WTC11 (cell line): ENCODE results near the gene FMNL1. TPM values are rescaled to one million over a fixed set of nuclear protein-coding genes. Genes with fewer than 3 reads are reported as not detected.
A peak's percentile ranks its signal among the peaks of the same experiment; 100 is the strongest.
"Not testable (repeated sequence)": the region's sequence is repeated elsewhere in the genome, so short reads cannot be mapped to it uniquely, and the experiment has no call there.

ENCODE experiments used
- ATAC-seq: fragments of 200-7000 bp; cut with Tn5 transposase; 2 replicates; pipeline ENCODE4 v1.10.0; 2021; ENCODE audit warnings: mild to moderate bottlenecking, moderate library complexity
- CTCF ChIA-PET: fragments of 300-600 bp; sonication (Branson Sonifier 250); formaldehyde crosslinking; loops from one replicate; lab custom pipeline; 2021; ENCODE audit warnings: antibody characterized with exemption; lab: Charles Lee
- POLR2A ChIA-PET: fragments of 350-600 bp; sonication (Branson Sonifier 250); formaldehyde crosslinking; loops from one replicate; lab custom pipeline; 2021; ENCODE audit warnings: antibody characterized with exemption; lab: Charles Lee
- DNase-seq: peaks from one replicate; pipeline ENCODE4 v3.0.0; 2021; ENCODE audit warnings: low spot score
- H3K27ac Mint-ChIP-seq: 2 replicates; pipeline ENCODE4 v1.8.0; 2021; ENCODE audit warnings: mixed read lengths
- H3K27me3 Mint-ChIP-seq: 2 replicates; pipeline ENCODE4 v1.8.0; 2021; ENCODE audit warnings: low read depth, mild to moderate bottlenecking, moderate library complexity, mixed read lengths
- H3K36me3 Mint-ChIP-seq: 2 replicates; pipeline ENCODE4 v1.8.0; 2021; ENCODE audit warnings: mixed read lengths
- H3K4me1 Mint-ChIP-seq: 2 replicates; pipeline ENCODE4 v1.8.0; 2022; ENCODE audit warnings: mixed read lengths
- H3K4me3 Mint-ChIP-seq: 2 replicates; pipeline ENCODE4 v1.8.0; 2021; ENCODE audit warnings: mild to moderate bottlenecking, moderate library complexity, mixed read lengths
- H3K9me3 Mint-ChIP-seq: 2 replicates; pipeline ENCODE4 v1.8.0; 2021; ENCODE audit warnings: mixed read lengths
- CBFB ChIP-seq: sonication (generic); formaldehyde crosslinking; IDR thresholded peaks from 2 replicates; pipeline ENCODE4 v1.8.1; 2022; ENCODE audit warnings: mild to moderate bottlenecking, low read depth, missing genetic modification reagents
- GABPB1 ChIP-seq: sonication (generic); formaldehyde crosslinking; IDR thresholded peaks from 2 replicates; pipeline ENCODE4 v1.8.1; 2023; ENCODE audit warnings: mild to moderate bottlenecking, missing genetic modification reagents
- RELA ChIP-seq: sonication (generic); formaldehyde crosslinking; IDR thresholded peaks from 2 replicates; pipeline ENCODE4 v1.8.1; 2022; ENCODE audit warnings: missing genetic modification reagents, mild to moderate bottlenecking, borderline replicate concordance
- ZNF416 ChIP-seq: fragments of 250-450 bp; sonication (Bioruptor Pico); IDR thresholded peaks from 2 replicates; pipeline ENCODE4 v1.9.0; 2021; ENCODE audit warnings: mild to moderate bottlenecking, inconsistent platforms
- total RNA-seq: library from RNA; stranded (reverse); gene quantifications from 3 replicates; pipeline ENCODE4 v1.2.3, GENCODE V29; 2021
- TF ChIP-seq, protein P1 (sequence below): sonication (generic); formaldehyde crosslinking; conservative IDR thresholded peaks from 2 replicates; pipeline ENCODE4 v1.8.1; 2023; ENCODE audit warnings: mild to moderate bottlenecking, low read depth, missing genetic modification reagents, moderate library complexity
- TF ChIP-seq, protein P2 (sequence below): sonication (generic); formaldehyde crosslinking; IDR thresholded peaks from 2 replicates; pipeline ENCODE4 v1.8.1; 2023; ENCODE audit warnings: mild to moderate bottlenecking, missing genetic modification reagents, moderate library complexity
- TF ChIP-seq, protein P3 (sequence below): sonication (generic); formaldehyde crosslinking; IDR thresholded peaks from 2 replicates; pipeline ENCODE4 v1.8.0; 2022; ENCODE audit warnings: mild to moderate bottlenecking, missing genetic modification reagents
- TF ChIP-seq, protein P4 (sequence below): sonication (generic); formaldehyde crosslinking; IDR thresholded peaks from 2 replicates; pipeline ENCODE4 v1.8.1; 2023; ENCODE audit warnings: mild to moderate bottlenecking, missing genetic modification reagents, moderate library complexity
- TF ChIP-seq, protein P5 (sequence below): sonication (generic); formaldehyde crosslinking; IDR thresholded peaks from 2 replicates; pipeline ENCODE4 v1.8.0; 2022; ENCODE audit warnings: mild to moderate bottlenecking, missing genetic modification reagents
- TF ChIP-seq, protein P6 (sequence below): fragments of 200-600 bp; IDR thresholded peaks from 2 replicates; pipeline ENCODE4 v1.8.0; 2022; ENCODE audit warnings: antibody characterized with exemption

Gene FMNL1
- total RNA-seq, 1 experiment from 2014 or later: 5.3 TPM

DNA sequence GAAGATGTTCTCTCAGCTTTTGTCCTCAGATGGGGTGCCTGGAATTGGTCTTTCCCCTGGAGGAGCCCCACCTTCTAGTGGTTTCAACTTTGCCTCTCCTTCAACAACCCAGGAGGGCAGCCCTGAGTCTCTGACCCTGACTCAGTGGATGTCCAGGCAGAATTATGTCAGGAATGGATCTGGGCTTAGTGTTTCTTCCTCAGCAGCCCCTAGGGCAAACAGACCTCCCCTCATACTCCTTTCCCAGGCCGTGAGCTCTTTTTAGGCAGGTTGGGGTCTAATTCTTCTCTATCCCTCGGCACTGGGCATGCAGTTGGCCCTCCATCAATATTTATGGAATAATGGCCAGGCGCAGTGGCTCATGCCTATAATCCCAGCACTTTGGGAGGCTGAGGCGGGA lies 20.2 kb upstream of the FMNL1 start (continued):
- TF ChIP-seq, protein P1, sequence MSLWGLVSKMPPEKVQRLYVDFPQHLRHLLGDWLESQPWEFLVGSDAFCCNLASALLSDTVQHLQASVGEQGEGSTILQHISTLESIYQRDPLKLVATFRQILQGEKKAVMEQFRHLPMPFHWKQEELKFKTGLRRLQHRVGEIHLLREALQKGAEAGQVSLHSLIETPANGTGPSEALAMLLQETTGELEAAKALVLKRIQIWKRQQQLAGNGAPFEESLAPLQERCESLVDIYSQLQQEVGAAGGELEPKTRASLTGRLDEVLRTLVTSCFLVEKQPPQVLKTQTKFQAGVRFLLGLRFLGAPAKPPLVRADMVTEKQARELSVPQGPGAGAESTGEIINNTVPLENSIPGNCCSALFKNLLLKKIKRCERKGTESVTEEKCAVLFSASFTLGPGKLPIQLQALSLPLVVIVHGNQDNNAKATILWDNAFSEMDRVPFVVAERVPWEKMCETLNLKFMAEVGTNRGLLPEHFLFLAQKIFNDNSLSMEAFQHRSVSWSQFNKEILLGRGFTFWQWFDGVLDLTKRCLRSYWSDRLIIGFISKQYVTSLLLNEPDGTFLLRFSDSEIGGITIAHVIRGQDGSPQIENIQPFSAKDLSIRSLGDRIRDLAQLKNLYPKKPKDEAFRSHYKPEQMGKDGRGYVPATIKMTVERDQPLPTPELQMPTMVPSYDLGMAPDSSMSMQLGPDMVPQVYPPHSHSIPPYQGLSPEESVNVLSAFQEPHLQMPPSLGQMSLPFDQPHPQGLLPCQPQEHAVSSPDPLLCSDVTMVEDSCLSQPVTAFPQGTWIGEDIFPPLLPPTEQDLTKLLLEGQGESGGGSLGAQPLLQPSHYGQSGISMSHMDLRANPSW (CRISPR knock-in tag): no peak
- TF ChIP-seq, protein P2, sequence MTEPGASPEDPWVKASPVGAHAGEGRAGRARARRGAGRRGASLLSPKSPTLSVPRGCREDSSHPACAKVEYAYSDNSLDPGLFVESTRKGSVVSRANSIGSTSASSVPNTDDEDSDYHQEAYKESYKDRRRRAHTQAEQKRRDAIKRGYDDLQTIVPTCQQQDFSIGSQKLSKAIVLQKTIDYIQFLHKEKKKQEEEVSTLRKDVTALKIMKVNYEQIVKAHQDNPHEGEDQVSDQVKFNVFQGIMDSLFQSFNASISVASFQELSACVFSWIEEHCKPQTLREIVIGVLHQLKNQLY (CRISPR knock-in tag): no peak
- TF ChIP-seq, protein P3, sequence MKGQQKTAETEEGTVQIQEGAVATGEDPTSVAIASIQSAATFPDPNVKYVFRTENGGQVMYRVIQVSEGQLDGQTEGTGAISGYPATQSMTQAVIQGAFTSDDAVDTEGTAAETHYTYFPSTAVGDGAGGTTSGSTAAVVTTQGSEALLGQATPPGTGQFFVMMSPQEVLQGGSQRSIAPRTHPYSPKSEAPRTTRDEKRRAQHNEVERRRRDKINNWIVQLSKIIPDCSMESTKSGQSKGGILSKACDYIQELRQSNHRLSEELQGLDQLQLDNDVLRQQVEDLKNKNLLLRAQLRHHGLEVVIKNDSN (CRISPR knock-in tag): no peak
- no peak for TF ChIP-seq CBFB (CRISPR knock-in tag)
- TF ChIP-seq RELA: no peak
- no peak for TF ChIP-seq ZNF416 (CRISPR knock-in tag)
- TF ChIP-seq GABPB1 (CRISPR knock-in tag): no peak

DNA sequence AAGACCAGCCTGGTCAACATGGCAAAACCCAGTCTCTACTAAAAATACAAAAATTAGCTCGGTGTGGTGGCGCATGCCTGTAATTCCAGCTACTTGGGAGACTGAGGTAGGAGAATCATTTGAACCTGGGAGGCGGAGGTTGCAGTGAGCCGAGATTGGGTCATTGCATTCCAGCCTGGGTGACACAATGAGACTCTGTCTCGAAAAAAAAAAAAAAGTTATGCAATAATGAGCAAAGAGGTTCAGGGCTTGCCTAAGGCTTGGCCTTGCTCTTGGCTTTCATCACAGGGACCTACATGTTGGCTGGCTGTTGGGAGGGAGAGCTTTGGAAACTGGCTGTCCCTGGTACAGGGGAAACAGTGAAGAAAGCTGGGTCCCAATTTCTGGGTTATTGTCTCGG lies 19.8 kb upstream of the FMNL1 start:
- Mint-ChIP-seq H3K27me3 (peaks cover 11% of the 10 kb centered on the region), H3K4me1 (peaks cover 14% of the 10 kb centered on the region)
- ChIA-PET POLR2A (interaction anchor here (0.7 kb wide), 1 partner anchor 41 kb away, joined by 4 read pairs; no protein-coding TSS in a partner anchor), CTCF (interaction anchor here (0.7 to 7.2 kb wide), 5 partner anchors 16 to 168 kb away, joined by 4 to 340 read pairs (median 4); partner anchors contain the start of genes ACBD4 and HEXIM1)
- not testable (repeated sequence) for H3K4me3 Mint-ChIP-seq, DNase-seq, ATAC-seq, H3K27ac Mint-ChIP-seq, H3K36me3 Mint-ChIP-seq, H3K9me3 Mint-ChIP-seq
- TF ChIP-seq GABPB1 (CRISPR knock-in tag): peak; percentile 97

DNA sequence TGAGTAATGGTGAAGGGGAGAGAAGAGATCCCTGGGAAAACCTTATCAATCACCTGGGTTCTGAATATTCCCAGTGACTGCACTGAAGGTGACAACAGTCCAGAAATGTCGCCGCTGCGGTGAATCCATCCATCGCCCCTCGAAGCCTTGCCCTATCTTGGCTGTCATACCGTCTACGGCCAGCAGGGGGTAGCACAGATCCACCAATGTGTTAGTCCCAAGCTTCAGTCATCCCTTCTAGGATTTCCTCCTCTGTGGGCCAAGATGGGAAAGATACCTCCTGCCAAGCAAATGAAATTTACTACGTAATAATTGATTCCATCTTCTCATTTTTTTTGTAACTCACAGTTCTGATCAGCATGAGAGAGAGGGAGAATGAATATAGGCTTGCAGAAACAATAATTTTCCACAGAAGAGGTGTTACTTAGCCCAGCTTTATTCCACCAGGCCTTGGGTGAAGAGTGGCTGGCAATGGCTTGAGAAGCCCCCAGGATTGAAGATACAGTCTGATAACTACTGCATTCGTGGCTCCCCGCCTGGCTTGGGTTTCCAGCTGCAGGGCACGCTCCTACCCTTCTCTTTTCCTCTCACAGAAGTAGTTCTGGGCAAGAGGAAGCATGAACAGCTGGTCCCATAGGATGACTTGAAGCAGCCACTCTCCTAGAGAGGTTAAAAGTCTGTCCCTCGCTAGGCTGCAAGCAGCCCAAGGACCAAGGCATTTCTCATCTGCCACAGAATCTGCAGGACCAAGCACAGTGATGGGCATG lies 2.6 kb upstream of the FMNL1 start:
- H3K4me3 Mint-ChIP-seq: peak overlapping the region; percentile 38
- H3K27me3 Mint-ChIP-seq: peaks cover 60% of the 10 kb centered on the region
- ChIA-PET POLR2A (interaction anchor here (0.6 to 1.5 kb wide), 3 partner anchors 69 to 410 kb away, joined by 3 to 4 read pairs (median 3); partner anchors contain the start of gene HEXIM1), CTCF (interaction anchor here (0.6 to 6.7 kb wide), 39 partner anchors 11 to 209 kb away, joined by 3 to 109 read pairs (median 5); partner anchors contain the start of genes ACBD4, HEXIM1, MAP3K14 and SPATA32)
- DNase-seq (peak; percentile 95), ATAC-seq (peak; percentile 54)
- 0 out of 2 replicates have a peak, but pooled peaks have one; percentile 12 for TF ChIP-seq GABPB1 (CRISPR knock-in tag)
- TF ChIP-seq, protein P4, sequence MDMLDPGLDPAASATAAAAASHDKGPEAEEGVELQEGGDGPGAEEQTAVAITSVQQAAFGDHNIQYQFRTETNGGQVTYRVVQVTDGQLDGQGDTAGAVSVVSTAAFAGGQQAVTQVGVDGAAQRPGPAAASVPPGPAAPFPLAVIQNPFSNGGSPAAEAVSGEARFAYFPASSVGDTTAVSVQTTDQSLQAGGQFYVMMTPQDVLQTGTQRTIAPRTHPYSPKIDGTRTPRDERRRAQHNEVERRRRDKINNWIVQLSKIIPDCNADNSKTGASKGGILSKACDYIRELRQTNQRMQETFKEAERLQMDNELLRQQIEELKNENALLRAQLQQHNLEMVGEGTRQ (CRISPR knock-in tag): no peak
- TF ChIP-seq, protein P5, sequence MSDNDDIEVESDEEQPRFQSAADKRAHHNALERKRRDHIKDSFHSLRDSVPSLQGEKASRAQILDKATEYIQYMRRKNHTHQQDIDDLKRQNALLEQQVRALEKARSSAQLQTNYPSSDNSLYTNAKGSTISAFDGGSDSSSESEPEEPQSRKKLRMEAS: 0 out of 2 replicates have a peak, but pooled peaks have one; percentile 26
- TF ChIP-seq, protein P6, sequence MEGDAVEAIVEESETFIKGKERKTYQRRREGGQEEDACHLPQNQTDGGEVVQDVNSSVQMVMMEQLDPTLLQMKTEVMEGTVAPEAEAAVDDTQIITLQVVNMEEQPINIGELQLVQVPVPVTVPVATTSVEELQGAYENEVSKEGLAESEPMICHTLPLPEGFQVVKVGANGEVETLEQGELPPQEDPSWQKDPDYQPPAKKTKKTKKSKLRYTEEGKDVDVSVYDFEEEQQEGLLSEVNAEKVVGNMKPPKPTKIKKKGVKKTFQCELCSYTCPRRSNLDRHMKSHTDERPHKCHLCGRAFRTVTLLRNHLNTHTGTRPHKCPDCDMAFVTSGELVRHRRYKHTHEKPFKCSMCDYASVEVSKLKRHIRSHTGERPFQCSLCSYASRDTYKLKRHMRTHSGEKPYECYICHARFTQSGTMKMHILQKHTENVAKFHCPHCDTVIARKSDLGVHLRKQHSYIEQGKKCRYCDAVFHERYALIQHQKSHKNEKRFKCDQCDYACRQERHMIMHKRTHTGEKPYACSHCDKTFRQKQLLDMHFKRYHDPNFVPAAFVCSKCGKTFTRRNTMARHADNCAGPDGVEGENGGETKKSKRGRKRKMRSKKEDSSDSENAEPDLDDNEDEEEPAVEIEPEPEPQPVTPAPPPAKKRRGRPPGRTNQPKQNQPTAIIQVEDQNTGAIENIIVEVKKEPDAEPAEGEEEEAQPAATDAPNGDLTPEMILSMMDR: peak; percentile 98
- TF ChIP-seq, all 79 proteins: peak for 3
- Mint-ChIP-seq H3K9me3 (no peaks in the 10 kb centered on the region), H3K36me3 (no peaks in the 10 kb centered on the region), H3K4me1 (peaks cover 7% of the 10 kb centered on the region; the same call in 1 of the 2 replicates), H3K27ac (no peak overlapping the region)
